Smooth muscle cell (in vitro differentiated cells): ENCODE results near the gene FOXK1. TPM values are rescaled to one million over a fixed set of nuclear protein-coding genes. Genes with fewer than 3 reads are reported as not detected.

ENCODE experiments used
- DNase-seq: peaks from one replicate; lab custom pipeline; 2025; ENCODE audit not compliant: unreplicated experiment; lab: John Stamatoyannopoulos, UW
- H2AFZ ChIP-seq: fragments of 200-600 bp; sonication (generic); 2 replicates; pipeline ENCODE4 v1.6.0; 2016; ENCODE audit warnings: antibody characterized with exemption, low read depth, mild to moderate bottlenecking
- H3F3A ChIP-seq: fragments of 200-600 bp; sonication (generic); 2 replicates; pipeline ENCODE4 v1.6.0; 2017; ENCODE audit warnings: antibody characterized with exemption, low read depth
- H3K27ac ChIP-seq: fragments of 200-600 bp; sonication (generic); 2 replicates; pipeline ENCODE4 v1.5.1; 2016; ENCODE audit warnings: low read depth, mild to moderate bottlenecking
- H3K27me3 ChIP-seq: fragments of 200-600 bp; sonication (generic); 2 replicates; pipeline ENCODE4 v1.6.1; 2016; ENCODE audit warnings: low read depth, mild to moderate bottlenecking
- H3K36me3 ChIP-seq: fragments of 200-600 bp; sonication (generic); 2 replicates; pipeline ENCODE4 v1.5.1; 2016; ENCODE audit warnings: low read depth
- H3K4me1 ChIP-seq: fragments of 200-600 bp; sonication (generic); 2 replicates; pipeline ENCODE4 v1.5.1; 2016; ENCODE audit warnings: low read depth
- H3K4me2 ChIP-seq: fragments of 200-600 bp; sonication (generic); 2 replicates; pipeline ENCODE4 v1.6.0; 2016; ENCODE audit warnings: mild to moderate bottlenecking
- H3K4me3 ChIP-seq: fragments of 200-600 bp; sonication (generic); 2 replicates; pipeline ENCODE4 v1.5.1; 2016; ENCODE audit warnings: mild to moderate bottlenecking
- H3K79me2 ChIP-seq: fragments of 200-600 bp; sonication (generic); 2 replicates; pipeline ENCODE4 v1.6.0; 2016; ENCODE audit warnings: low read depth, mild to moderate bottlenecking
- H3K9ac ChIP-seq: fragments of 200-600 bp; sonication (generic); 2 replicates; pipeline ENCODE4 v1.6.0; 2016; ENCODE audit warnings: low read depth
- H3K9me3 ChIP-seq: fragments of 200-600 bp; sonication (generic); replicated peaks from 2 replicates; pipeline ENCODE4 v1.5.1; 2016; ENCODE audit warnings: low read depth
- H4K20me1 ChIP-seq: fragments of 200-600 bp; sonication (generic); 2 replicates; pipeline ENCODE4 v1.6.0; 2016; ENCODE audit warnings: low read depth
- CTCF ChIP-seq: fragments of 200-600 bp; sonication (generic); IDR thresholded peaks from 2 replicates; pipeline ENCODE4 v1.5.1; 2017; ENCODE audit warnings: borderline replicate concordance, mild to moderate bottlenecking, antibody characterized with exemption; ENCODE audit not compliant: insufficient read depth, poor library complexity, severe bottlenecking
- WGBS: methylation state at CpG from one replicate; pipeline ENCODE4 v1.1.7; 2016; ENCODE audit warnings: low lambda C conversion rate; 5-methylcytosine and 5-hydroxymethylcytosine counted together
- polyA plus RNA-seq: library from polyadenylated mRNA; unstranded; fragments of >200 nt; fragmentation: Nextera tagmentation; extraction: Ambion mirVana; gene quantifications from 2 replicates; pipeline ENCODE4 v1.2.1, GENCODE V29; 2016
- total RNA-seq: library from RNA; depleted of rRNA; stranded (reverse); fragments of >200 nt; gene quantifications from 2 replicates; pipeline ENCODE4 v1.2.3, GENCODE V29; 2014

Gene FOXK1
- total and polyA plus RNA-seq, 2 experiments from 2014 or later: 6.0 to 11.6 TPM

- Histone ChIP-seq H3K9me3 (no peaks in the 10 kb centered on the region), H3F3A (no peaks in the 10 kb centered on the region), H3K36me3 (no peaks in the 10 kb centered on the region), H4K20me1 (no peaks in the 10 kb centered on the region), H3K27ac (no peak overlapping the region), H3K79me2 (no peaks in the 10 kb centered on the region), H2AFZ (no peak overlapping the region), H3K4me3 (no peak overlapping the region), H3K9ac (no peak overlapping the region), H3K4me1 (no peaks in the 10 kb centered on the region), H3K27me3 (no peaks in the 10 kb centered on the region), H3K4me2 (no peak overlapping the region)
- WGBS: 88% methylated on average over 15 of the region's 15 CpGs
- no peak for TF ChIP-seq CTCF
- DNase-seq: no peak
Measured at GRCh38 chr7:4798706-4799235, 116.7 kb downstream of the FOXK1 start.

- Histone ChIP-seq H3K27ac (no peak overlapping the region), H3F3A (no peaks in the 10 kb centered on the region), H3K9ac (no peak overlapping the region), H3K4me1 (no peaks in the 10 kb centered on the region), H3K9me3 (no peaks in the 10 kb centered on the region), H3K4me3 (no peak overlapping the region), H3K27me3 (no peaks in the 10 kb centered on the region), H2AFZ (no peak overlapping the region), H3K79me2 (no peaks in the 10 kb centered on the region), H3K4me2 (no peak overlapping the region), H4K20me1 (no peaks in the 10 kb centered on the region), H3K36me3 (no peaks in the 10 kb centered on the region)
- DNase-seq: no peak
- 91% methylated on average over 39 of the region's 39 CpGs for WGBS
- no peak for TF ChIP-seq CTCF
Measured at GRCh38 chr7:4799508-4800268, 117.6 kb downstream of the FOXK1 start.

GRCh38 chr7:4800487-4800886 is 118.4 kb downstream of the FOXK1 start:
- DNase-seq: no peak
- no peak for TF ChIP-seq CTCF
- no peak overlapping the region for H3K27ac ChIP-seq
- no peak overlapping the region for H3K9ac ChIP-seq
- no peaks in the 10 kb centered on the region for H3F3A ChIP-seq
- H3K4me1 ChIP-seq: no peaks in the 10 kb centered on the region
- 88% methylated on average over 8 of the region's 10 CpGs for WGBS
- H3K79me2 ChIP-seq: no peaks in the 10 kb centered on the region
- no peaks in the 10 kb centered on the region for H3K9me3 ChIP-seq
- no peak overlapping the region for H2AFZ ChIP-seq
- no peak overlapping the region for H3K4me3 ChIP-seq
- no peaks in the 10 kb centered on the region for H3K36me3 ChIP-seq
- no peak overlapping the region for H3K4me2 ChIP-seq
- H3K27me3 ChIP-seq: no peaks in the 10 kb centered on the region
- no peaks in the 10 kb centered on the region for H4K20me1 ChIP-seq
